Inflammatory macrophage (primary cell): ENCODE results near the gene NPHP3.
"Not testable (repeated sequence)": the region's sequence is repeated elsewhere in the genome, so short reads cannot be mapped to it uniquely, and the experiment has no call there.

ENCODE experiments used
- DNase-seq, 2 donors: peaks; one replicate each; pipeline ENCODE4 v3.0.0-alpha.2; 2020 to 2022

The NPHP3 gene

GRCh38 chr3:132643366-132643765 lies 78.8 kb downstream of the NPHP3 start:
- DNase-seq = no peak

GRCh38 chr3:132642539-132642847 lies 79.7 kb downstream of the NPHP3 start:
- no peak for DNase-seq

GRCh38 chr3:132641837-132642538 lies 80.2 kb downstream of the NPHP3 start:
- DNase-seq = peak; percentile 4 to 61

- DNase-seq = not testable (repeated sequence)
Observed at GRCh38 chr3:132641427-132641826, 80.8 kb downstream of the NPHP3 start.

- no peak for DNase-seq
Observed at GRCh38 chr3:132638706-132639105, 83.5 kb downstream of the NPHP3 start.

GRCh38 chr3:132637590-132637989 lies 84.6 kb downstream of the NPHP3 start:
- DNase-seq = no peak

- no peak for DNase-seq
Observed at GRCh38 chr3:132635052-132635451, 87.2 kb downstream of the NPHP3 start.
